PFSK-1 (cell line): ENCODE measurements around the gene MANSC1. TPM values are rescaled to one million over a fixed set of nuclear protein-coding genes. Genes with fewer than 3 reads are reported as not detected.

Experiments
- FOXP2 ChIP-seq: optimal IDR thresholded peaks from 2 replicates; pipeline ENCODE3; 2011; ENCODE audit warnings: borderline replicate concordance, control low read depth, inconsistent platforms; ENCODE audit not compliant: insufficient read depth; ENCODE audit errors: extremely low read length, extremely low read depth
- POLR2AphosphoS5 ChIP-seq: IDR thresholded peaks from 2 replicates; pipeline ENCODE4 v1.6.1; 2012; ENCODE audit warnings: low read depth, mild to moderate bottlenecking, control low read depth, low read length, moderate library complexity
- REST ChIP-seq, 2 experiments: IDR thresholded peaks; 2 replicates each; pipeline versions ENCODE4 v1.6.1 to v1.8.0; 2011 to 2012; ENCODE audit warnings: low read depth in 2 of 2, low read length in 2 of 2, control low read depth in 1 of 2, inconsistent platforms in 1 of 2, mild to moderate bottlenecking in 1 of 2, moderate library complexity in 1 of 2; ENCODE audit not compliant: insufficient read depth in 1 of 2
- SIN3A ChIP-seq: IDR thresholded peaks from 2 replicates; pipeline ENCODE4 v1.6.1; 2012; ENCODE audit warnings: mild to moderate bottlenecking, low read length, moderate library complexity, borderline replicate concordance; ENCODE audit not compliant: insufficient read depth
- TAF1 ChIP-seq: IDR thresholded peaks from 2 replicates; pipeline ENCODE4 v1.6.1; 2012; ENCODE audit warnings: low read length, control low read depth, borderline replicate concordance; ENCODE audit not compliant: insufficient read depth
- polyA plus RNA-seq: library from polyadenylated mRNA; unstranded; fragments of >200 nt; gene quantifications from one replicate; pipeline ENCODE4 v1.2.1, GENCODE V29; 2012; ENCODE audit warnings: low read depth, missing spikeins; ENCODE audit not compliant: insufficient read length

Gene MANSC1
- 0.44 TPM for polyA plus RNA-seq

DNA sequence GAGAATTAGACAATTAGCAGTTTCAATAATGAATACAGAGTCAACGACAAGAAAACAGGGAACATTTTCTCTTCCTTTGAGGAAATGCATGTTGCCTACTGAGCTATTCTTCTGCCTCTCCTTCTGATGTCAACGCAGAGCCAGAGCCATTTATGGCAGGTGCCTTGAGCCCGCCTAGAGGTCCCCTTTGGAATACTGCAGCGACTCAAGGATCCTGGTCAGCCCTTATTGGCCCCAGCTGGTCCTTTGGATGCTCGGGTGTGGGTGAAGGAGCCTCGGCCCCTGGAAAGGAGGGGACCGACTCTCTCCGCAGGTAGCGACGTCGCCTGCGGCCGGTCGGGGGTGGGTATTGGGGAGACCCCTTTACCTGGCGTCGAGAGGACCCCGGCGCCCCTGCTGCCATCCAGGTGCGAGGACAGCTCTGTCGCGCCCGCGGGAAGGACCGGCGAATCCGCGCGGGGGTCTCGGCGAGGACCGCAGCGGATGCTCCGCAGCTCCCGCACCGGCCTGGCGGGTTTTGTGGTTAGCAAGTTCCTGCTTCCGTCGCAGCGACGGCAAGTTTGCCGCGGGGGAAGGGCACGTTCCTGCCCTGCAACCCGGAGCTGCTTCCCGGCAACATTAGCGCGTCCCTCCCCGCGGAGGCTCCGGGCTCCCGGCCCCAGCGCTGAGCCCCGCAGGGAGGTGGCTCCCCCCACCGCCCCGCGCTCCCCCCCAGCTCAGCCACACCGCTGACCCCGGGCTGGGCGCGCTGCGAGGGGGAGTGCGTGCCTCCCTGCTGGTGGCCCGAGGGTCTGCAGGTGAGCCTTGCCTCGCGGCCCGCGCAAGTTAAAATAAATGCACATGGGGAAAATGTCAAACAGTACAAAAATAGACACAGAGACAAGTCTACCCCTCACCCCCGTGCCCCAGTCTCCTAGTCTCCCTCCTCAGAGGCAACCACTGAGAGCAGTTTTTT is at the start of gene MANSC1:
MANSC1 (minus strand) TSS at position 532 of the 955 bp plus-strand sequence. CDS start 6,928 bp downstream, outside the sequence.
- no peak for TF ChIP-seq TAF1
- peak; percentile 52 for TF ChIP-seq FOXP2

GRCh38 chr12:12399161-12399560 is 49.1 kb upstream of the MANSC1 start:
- TF ChIP-seq POLR2AphosphoS5 (no peak), TAF1 (no peak), FOXP2 (no peak), SIN3A (no peak), REST (IDR thresholded peaks at IDR 0.05; ENCODE audit: insufficient read depth in 1 of 2, low read depth in 2 of 2, low read length in 2 of 2) (no peak)

DNA sequence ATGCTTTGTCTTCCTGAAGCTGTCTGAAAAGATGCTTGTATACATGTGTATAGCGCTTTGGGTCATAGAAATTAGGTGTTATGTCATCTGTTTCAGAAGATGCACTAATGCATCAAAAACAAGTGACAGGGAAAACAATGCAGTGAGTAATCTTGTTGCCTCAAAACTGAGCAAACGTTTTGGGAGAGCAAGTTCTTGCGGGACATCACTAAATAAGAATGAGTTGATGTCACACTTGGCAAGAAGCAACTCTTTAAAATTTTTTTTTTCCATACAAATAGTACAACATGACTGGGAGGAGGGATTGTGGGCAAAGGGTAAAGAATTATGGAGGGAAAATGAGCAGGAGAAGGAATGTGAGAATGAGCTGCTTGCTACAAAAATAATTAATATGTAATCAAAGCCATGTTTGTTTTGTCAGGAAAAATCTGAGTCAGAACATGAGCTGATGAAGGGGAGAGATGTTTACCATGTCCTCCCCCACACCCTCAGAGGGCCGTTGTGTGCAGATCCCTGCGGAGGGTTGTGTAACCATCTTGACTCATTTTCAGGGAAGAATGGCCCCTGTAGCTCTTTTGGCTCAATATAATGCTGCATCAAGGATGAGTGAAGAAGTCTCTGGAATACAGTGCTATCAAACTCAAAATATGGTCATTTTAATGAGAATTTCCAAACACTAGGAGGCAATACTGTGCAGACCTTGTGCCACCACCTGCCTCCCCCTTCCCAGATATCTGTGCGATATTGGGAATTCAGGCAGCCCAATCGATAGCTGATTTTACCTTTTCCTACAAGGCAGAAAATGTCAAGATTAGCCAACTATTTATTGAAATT is 48.2 kb upstream of the MANSC1 start:
- TF ChIP-seq REST (IDR thresholded peaks at IDR 0.05; ENCODE audit: insufficient read depth in 1 of 2, low read depth in 2 of 2, low read length in 2 of 2) = peak in 1 of 2 experiments; percentile 73; a peak in 2 of 4 replicates
- peak; percentile 47; the same call in 1 of the 2 replicates for TF ChIP-seq POLR2AphosphoS5
- TF ChIP-seq SIN3A = peak; percentile 81; the same call in 1 of the 2 replicates
- TF ChIP-seq TAF1 = no peak
- peak; percentile 97 for TF ChIP-seq FOXP2

DNA sequence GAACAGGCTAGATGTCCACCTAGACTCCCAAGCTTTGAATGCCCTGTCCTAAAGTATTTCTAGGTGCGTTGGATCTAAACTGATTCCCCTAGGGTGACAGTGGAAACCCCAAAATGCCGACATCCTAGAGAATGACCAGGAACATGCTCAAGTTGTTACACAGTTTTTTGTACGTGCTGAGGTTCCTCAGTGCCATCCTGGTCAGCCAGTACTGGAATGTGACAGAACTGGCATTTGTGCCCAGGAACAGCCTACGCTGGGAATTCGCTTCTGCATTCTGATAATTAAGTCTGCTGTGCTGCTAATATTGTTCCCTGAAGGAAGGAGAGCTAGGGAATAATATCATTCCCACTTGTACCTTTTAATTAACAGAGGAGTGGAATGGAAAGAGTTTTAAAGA is 47.1 kb upstream of the MANSC1 start:
- no peak for TF ChIP-seq TAF1
- no peak for TF ChIP-seq POLR2AphosphoS5
- no peak for TF ChIP-seq SIN3A
- no peak for TF ChIP-seq FOXP2
- no peak for TF ChIP-seq REST (IDR thresholded peaks at IDR 0.05; ENCODE audit: insufficient read depth in 1 of 2, low read depth in 2 of 2, low read length in 2 of 2)

GRCh38 chr12:12396694-12397093 is 46.7 kb upstream of the MANSC1 start:
- no peak for TF ChIP-seq SIN3A
- TF ChIP-seq REST (IDR thresholded peaks at IDR 0.05; ENCODE audit: insufficient read depth in 1 of 2, low read depth in 2 of 2, low read length in 2 of 2) = no peak
- TF ChIP-seq FOXP2 = no peak
- TF ChIP-seq TAF1 = no peak
- TF ChIP-seq POLR2AphosphoS5 = no peak
